ENCODE data around the gene PTPRG. TPM values are rescaled to one million over a fixed set of nuclear protein-coding genes. Genes with fewer than 3 reads are reported as not detected.

Gene PTPRG
- total RNA-seq, 1 experiment from 2014 or later: 69.3 TPM

GRCh38 chr3:62096521-62096920 is 535.1 kb downstream of the PTPRG start:
- Histone ChIP-seq H2AK5ac (ENCODE audit: insufficient read length, low read length) (no peak overlapping the region), H4K91ac (ENCODE audit: insufficient read length, low read depth, low read length) (no peak overlapping the region), H3K9me3 (ENCODE audit: control insufficient read depth, low read depth, low read length) (no peaks in the 10 kb centered on the region), H3K23me2 (ENCODE audit: insufficient read length, low read depth, low read length, poor library complexity, severe bottlenecking) (no peaks in the 10 kb centered on the region), H3K79me1 (ENCODE audit: insufficient read depth, low read depth, low read length, poor library complexity, severe bottlenecking) (peaks cover 4% of the 10 kb centered on the region), H3K4me1 (ENCODE audit: insufficient read depth, low read length) (no peaks in the 10 kb centered on the region), H4K20me1 (ENCODE audit: control insufficient read depth, insufficient read depth, insufficient read length) (no peaks in the 10 kb centered on the region), H2BK5ac (ENCODE audit: insufficient read length, low read length) (no peak overlapping the region), H3K4me2 (ENCODE audit: insufficient read depth, insufficient read length, low read length) (no peak overlapping the region), H3K4ac (ENCODE audit: low read depth, low read length) (no peak overlapping the region), H3K56ac (ENCODE audit: insufficient read length, low read depth, low read length) (no peak overlapping the region), H2BK20ac (ENCODE audit: low read depth, low read length, poor library complexity, severe bottlenecking) (no peak overlapping the region), H3K14ac (ENCODE audit: insufficient read depth, low read length) (no peak overlapping the region), H3K18ac (ENCODE audit: insufficient read length, low read depth, low read length) (no peak overlapping the region), H2AFZ (ENCODE audit: low read length) (no peak overlapping the region), H3K27me3 (ENCODE audit: insufficient read depth, low read length) (no peaks in the 10 kb centered on the region), H3K9ac (ENCODE audit: extremely low read depth, insufficient read length, low read length) (no peak overlapping the region), H2BK120ac (ENCODE audit: low read depth, low read length, poor library complexity, severe bottlenecking) (no peak overlapping the region), H2BK15ac (ENCODE audit: low read depth, low read length) (no peak overlapping the region), H4K8ac (replicated peaks; ENCODE audit: insufficient read length, low read depth, low read length) (no peak overlapping the region), H3K79me2 (ENCODE audit: insufficient read depth, low read length) (no peaks in the 10 kb centered on the region), H3K23ac (ENCODE audit: insufficient read length, low read depth, low read length) (no peak overlapping the region), H3K27ac (ENCODE audit: insufficient read length, low read depth, low read length) (no peak overlapping the region), H3T11ph (ENCODE audit: low read length) (no peak overlapping the region), H2BK12ac (ENCODE audit: insufficient read length, low read depth, low read length) (no peak overlapping the region), H4K5ac (ENCODE audit: insufficient read length, low read depth, low read length) (no peak overlapping the region)
- Mint-ChIP-seq H3K36me3 (ENCODE audit: insufficient read depth in 1 of 3, low read depth in 3 of 3) (no peaks in the 10 kb centered on the region), H3K27ac (no peak overlapping the region; a peak in 1 of 7 replicates), H3K4me3 (no peak overlapping the region), H3K9me3 (no peaks in the 10 kb centered on the region), H3K4me1 (peaks cover 0 to 3% of the 10 kb centered on the region in 2 experiments; a peak in 2 of 4 replicates), H3K27me3 (ENCODE audit: low read depth) (no peaks in the 10 kb centered on the region; the same call in 1 of the 2 replicates)
- TF ChIP-seq CTCF (conservative IDR thresholded peaks at IDR 0.05): no peak
- WGBS (ENCODE audit: extremely low coverage, insufficient read length, low lambda C conversion rate): no CpG with 5 or more reads among the region's 1 CpG
- no peak for DNase-seq
